IPS DF 6.9 (cell line): ENCODE data around the gene NFYC.

Source experiments
- DNase-seq: peaks from one replicate; pipeline ENCODE4 v3.0.0-alpha.2; 2013; ENCODE audit warnings: low read depth, low spot score
- H3K27ac ChIP-seq: one replicate; pipeline ENCODE4 v1.5.1; 2013; ENCODE audit warnings: low read length, control low read depth
- H3K27me3 ChIP-seq: 2 replicates; pipeline ENCODE4 v1.6.1; 2013; ENCODE audit warnings: mild to moderate bottlenecking, low read length; ENCODE audit not compliant: control insufficient read depth, insufficient read depth
- H3K36me3 ChIP-seq: 2 replicates; pipeline ENCODE4 v1.6.1; 2013; ENCODE audit warnings: low read length; ENCODE audit not compliant: control insufficient read depth, insufficient read depth
- H3K4me1 ChIP-seq: 2 replicates; pipeline ENCODE4 v1.6.1; 2013; ENCODE audit warnings: low read length; ENCODE audit not compliant: control insufficient read depth, insufficient read depth
- H3K4me3 ChIP-seq: 2 replicates; pipeline ENCODE4 v1.5.1; 2013; ENCODE audit warnings: mild to moderate bottlenecking, low read length
- H3K9me3 ChIP-seq: 2 replicates; pipeline ENCODE4 v1.6.1; 2013; ENCODE audit warnings: low read length, inconsistent platforms; ENCODE audit not compliant: control insufficient read depth, insufficient read depth
- WGBS: extraction: QIAGEN DNeasy Blood & Tissue Kit; methylation state at CpG from one replicate; pipeline ENCODE4 v1.1.7; 2013; ENCODE audit warnings: mixed read lengths, missing lambda C conversion rate; ENCODE audit not compliant: insufficient read length, insufficient coverage; 5-methylcytosine and 5-hydroxymethylcytosine counted together

The NFYC gene

GRCh38 chr1:40653851-40654537, 37.5 kb upstream of the NFYC start:
- Histone ChIP-seq H3K27me3 (no peaks in the 10 kb centered on the region), H3K9me3 (no peaks in the 10 kb centered on the region), H3K27ac (no peak overlapping the region), H3K4me3 (peak overlapping the region; percentile 55; the same call in 1 of the 2 replicates), H3K4me1 (peaks cover 14% of the 10 kb centered on the region), H3K36me3 (no peaks in the 10 kb centered on the region)
- no peak for DNase-seq
- no CpG with 5 or more reads among the region's 35 CpGs for WGBS

GRCh38 chr1:40657046-40657445, 34.5 kb upstream of the NFYC start:
- DNase-seq = no peak
- no peak overlapping the region for H3K27ac ChIP-seq
- no CpG with 5 or more reads among the region's 7 CpGs for WGBS
- no peaks in the 10 kb centered on the region for H3K9me3 ChIP-seq
- H3K36me3 ChIP-seq = no peaks in the 10 kb centered on the region
- H3K4me3 ChIP-seq = no peak overlapping the region
- H3K4me1 ChIP-seq = peaks cover 14% of the 10 kb centered on the region
- H3K27me3 ChIP-seq = no peaks in the 10 kb centered on the region

- Histone ChIP-seq H3K4me3 (no peak overlapping the region), H3K27ac (no peak overlapping the region), H3K9me3 (no peaks in the 10 kb centered on the region), H3K36me3 (no peaks in the 10 kb centered on the region), H3K27me3 (no peaks in the 10 kb centered on the region), H3K4me1 (peaks cover 14% of the 10 kb centered on the region)
- DNase-seq = no peak
- WGBS = no CpG with 5 or more reads among the region's 16 CpGs
Observed at GRCh38 chr1:40658751-40659648, 32.5 kb upstream of the NFYC start.

GRCh38 chr1:40659649-40659947, 31.9 kb upstream of the NFYC start:
- Histone ChIP-seq H3K36me3 (no peaks in the 10 kb centered on the region), H3K4me1 (peaks cover 9% of the 10 kb centered on the region), H3K9me3 (no peaks in the 10 kb centered on the region), H3K4me3 (no peak overlapping the region), H3K27ac (no peak overlapping the region), H3K27me3 (no peaks in the 10 kb centered on the region)
- no CpG with 5 or more reads among the region's 7 CpGs for WGBS
- no peak for DNase-seq

- no peaks in the 10 kb centered on the region for H3K36me3 ChIP-seq
- H3K9me3 ChIP-seq = no peaks in the 10 kb centered on the region
- no peak overlapping the region for H3K4me3 ChIP-seq
- H3K4me1 ChIP-seq = peaks cover 7% of the 10 kb centered on the region
- DNase-seq = no peak
- no CpG with 5 or more reads among the region's 5 CpGs for WGBS
- no peak overlapping the region for H3K27ac ChIP-seq
- H3K27me3 ChIP-seq = no peaks in the 10 kb centered on the region
Observed at GRCh38 chr1:40661678-40662077, 29.8 kb upstream of the NFYC start.

GRCh38 chr1:40662151-40662550, 29.4 kb upstream of the NFYC start:
- no peak for DNase-seq
- no CpG with 5 or more reads among the region's 6 CpGs for WGBS
- peaks cover 7% of the 10 kb centered on the region for H3K4me1 ChIP-seq
- H3K36me3 ChIP-seq = no peaks in the 10 kb centered on the region
- H3K9me3 ChIP-seq = no peaks in the 10 kb centered on the region
- no peak overlapping the region for H3K4me3 ChIP-seq
- no peak overlapping the region for H3K27ac ChIP-seq
- H3K27me3 ChIP-seq = no peaks in the 10 kb centered on the region

- no CpG with 5 or more reads among the region's 4 CpGs for WGBS
- no peak overlapping the region for H3K27ac ChIP-seq
- peaks cover 7% of the 10 kb centered on the region for H3K4me1 ChIP-seq
Observed at GRCh38 chr1:40662864-40663263, 28.6 kb upstream of the NFYC start.

GRCh38 chr1:40663324-40664166, 28.0 kb upstream of the NFYC start:
- Histone ChIP-seq H3K4me1 (peaks cover 7% of the 10 kb centered on the region), H3K27me3 (no peaks in the 10 kb centered on the region), H3K27ac (no peak overlapping the region), H3K36me3 (no peaks in the 10 kb centered on the region), H3K4me3 (no peak overlapping the region), H3K9me3 (no peaks in the 10 kb centered on the region)
- DNase-seq = no peak
- WGBS = no CpG with 5 or more reads among the region's 8 CpGs

More at GRCh38 chr1:40662864-40663263, 28.6 kb upstream of the NFYC start:
- H3K27me3 ChIP-seq = no peaks in the 10 kb centered on the region
- no peaks in the 10 kb centered on the region for H3K36me3 ChIP-seq
- no peaks in the 10 kb centered on the region for H3K9me3 ChIP-seq
- H3K4me3 ChIP-seq = no peak overlapping the region
- no peak for DNase-seq

GRCh38 chr1:40664167-40664537, 27.4 kb upstream of the NFYC start:
- DNase-seq = no peak
- whole genome bisulfite sequencing = no CpG with 5 or more reads among the region's 1 CpG
- no peaks in the 10 kb centered on the region for H3K9me3 ChIP-seq
- H3K36me3 ChIP-seq = no peaks in the 10 kb centered on the region
- H3K27me3 ChIP-seq = no peaks in the 10 kb centered on the region
- H3K4me1 ChIP-seq = peaks cover 7% of the 10 kb centered on the region
- no peak overlapping the region for H3K4me3 ChIP-seq
- no peak overlapping the region for H3K27ac ChIP-seq

GRCh38 chr1:40664791-40665190, 26.7 kb upstream of the NFYC start:
- peak overlapping the region; percentile 72; the same call in 1 of the 2 replicates for H3K4me3 ChIP-seq
- no peak overlapping the region for H3K27ac ChIP-seq
- no CpG with 5 or more reads among the region's 2 CpGs for WGBS
- DNase-seq = no peak
- peaks cover 9% of the 10 kb centered on the region for H3K4me1 ChIP-seq
- no peaks in the 10 kb centered on the region for H3K27me3 ChIP-seq
- H3K36me3 ChIP-seq = no peaks in the 10 kb centered on the region
- no peaks in the 10 kb centered on the region for H3K9me3 ChIP-seq
